GM18508 (cell line): Measurements from ENCODE around the gene GREB1.

Source experiments
- ATAC-seq: cut with Tn5 transposase; IDR thresholded peaks from one replicate; pipeline ENCODE4 v1.9.1; 2021; ENCODE audit warnings: moderate number of reproducible peaks; ENCODE audit not compliant: insufficient read depth, unreplicated experiment

Gene GREB1

GRCh38 chr2:11677136-11678055 is 143.6 kb downstream of the GREB1 start:
- ATAC-seq, result no peak

- ATAC-seq, result no peak
Observed at GRCh38 chr2:11678306-11678960, 144.6 kb downstream of the GREB1 start.

GRCh38 chr2:11679016-11679415 is 145.2 kb downstream of the GREB1 start:
- no peak for ATAC-seq

GRCh38 chr2:11679486-11680181 is 145.8 kb downstream of the GREB1 start:
- ATAC-seq, result no peak

GRCh38 chr2:11680182-11680900 is 146.5 kb downstream of the GREB1 start:
- ATAC-seq, result no peak

- no peak for ATAC-seq
Observed at GRCh38 chr2:11680901-11681721, 147.3 kb downstream of the GREB1 start.

GRCh38 chr2:11681722-11682589 is 148.1 kb downstream of the GREB1 start:
- no peak for ATAC-seq

GRCh38 chr2:11682590-11682915 is 148.7 kb downstream of the GREB1 start:
- ATAC-seq, result no peak

GRCh38 chr2:11683476-11683875 is 149.6 kb downstream of the GREB1 start:
- no peak for ATAC-seq

- ATAC-seq, result no peak
Observed at GRCh38 chr2:11683966-11684365, 150.1 kb downstream of the GREB1 start.

- no peak for ATAC-seq
Observed at GRCh38 chr2:11684894-11685460, 151.1 kb downstream of the GREB1 start.

- no peak for ATAC-seq
Observed at GRCh38 chr2:11685906-11686470, 152.1 kb downstream of the GREB1 start.

GRCh38 chr2:11687736-11688135 is 153.9 kb downstream of the GREB1 start:
- no peak for ATAC-seq

- peak; percentile 71 for ATAC-seq
Observed at GRCh38 chr2:11688222-11689069, 154.6 kb downstream of the GREB1 start.

- no peak for ATAC-seq
Observed at GRCh38 chr2:11691076-11691660, 157.3 kb downstream of the GREB1 start.
